Measurements from ENCODE around the gene TMEM164.

The TMEM164 gene

DNA sequence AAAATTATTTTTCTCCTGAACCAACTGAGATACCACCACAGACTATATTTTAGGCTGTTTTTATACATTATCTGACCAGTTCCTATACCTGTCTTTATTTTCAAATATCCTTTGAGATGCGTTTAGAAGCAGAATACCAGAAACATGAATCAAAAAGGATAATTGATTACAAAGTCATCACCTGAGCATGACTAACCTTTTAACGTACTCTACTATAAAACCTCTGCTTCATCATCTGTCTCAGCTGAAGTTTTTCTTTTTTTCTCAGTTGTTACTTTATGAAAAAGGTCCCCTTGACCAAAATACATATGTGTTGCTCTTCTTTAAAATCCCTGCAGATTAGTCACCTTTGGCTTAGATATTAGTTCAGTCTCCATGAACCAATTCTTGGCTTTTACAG, 205.2 kb downstream of the TMEM164 start:
- no peak for DNase-seq (ENCODE audit: low read depth, low spot score)

DNA sequence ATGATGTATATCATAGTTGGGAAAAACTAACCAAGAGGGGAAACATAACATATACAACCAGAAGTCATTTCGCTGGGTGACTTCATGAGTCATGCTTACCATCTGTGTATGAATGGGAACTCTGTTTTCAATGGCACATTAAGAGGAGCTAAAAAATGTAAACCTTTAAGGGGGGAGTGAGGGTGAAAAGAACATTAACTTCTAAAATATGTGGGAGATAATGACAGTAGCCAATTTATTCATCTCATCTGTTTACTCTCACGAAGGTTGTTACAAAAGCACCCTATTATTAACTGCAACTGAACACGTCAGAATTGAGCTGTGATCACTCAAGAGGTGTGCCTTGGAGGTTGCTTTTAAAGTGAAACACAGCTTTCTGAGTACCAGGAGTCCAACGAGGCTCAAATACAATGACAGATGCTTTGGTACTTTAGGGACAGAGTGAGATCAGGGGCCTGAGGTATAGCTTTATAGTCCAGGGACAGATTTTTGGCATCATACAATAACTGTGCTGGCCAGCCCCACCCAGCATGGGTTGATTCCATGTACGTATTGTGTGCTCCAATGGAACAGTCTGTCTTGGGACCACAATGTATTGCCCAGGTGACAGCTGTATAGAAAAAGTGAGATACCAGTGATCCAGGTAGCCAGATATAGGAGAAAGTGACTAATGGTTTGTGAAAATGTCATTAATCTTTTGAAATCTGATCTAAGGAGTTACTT, 207.7 kb downstream of the TMEM164 start:
- no peak for DNase-seq (ENCODE audit: low read depth, low spot score)

DNA sequence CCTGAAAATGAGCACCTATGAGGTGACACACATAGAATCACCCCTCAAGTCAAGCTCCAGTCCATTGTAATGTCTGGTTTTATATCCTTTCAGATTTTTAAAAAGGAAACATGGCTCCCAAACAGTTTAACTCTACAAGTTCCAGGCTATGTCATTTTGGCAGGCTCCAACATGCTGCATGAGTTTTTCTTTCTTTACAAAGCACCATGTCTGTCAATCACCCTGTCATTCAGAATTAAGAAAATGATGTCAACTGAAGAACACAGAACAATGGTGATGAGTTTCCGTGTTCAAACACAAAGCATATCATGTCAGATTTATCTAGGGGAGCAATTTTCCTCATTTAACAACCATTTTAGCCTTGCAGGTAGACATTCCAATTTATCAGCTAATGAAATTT, 208.4 kb downstream of the TMEM164 start:
- no peak for DNase-seq (ENCODE audit: low read depth, low spot score)

- DNase-seq (ENCODE audit: low read depth, low spot score) = no peak
Measured at GRCh38 chrX:110212299-110212698, 209.4 kb downstream of the TMEM164 start.

GRCh38 chrX:110213183-110213582, 210.3 kb downstream of the TMEM164 start:
- no peak for DNase-seq (ENCODE audit: low read depth, low spot score)

GRCh38 chrX:110214684-110215083, 211.8 kb downstream of the TMEM164 start:
- DNase-seq (ENCODE audit: low read depth, low spot score) = no peak

DNA sequence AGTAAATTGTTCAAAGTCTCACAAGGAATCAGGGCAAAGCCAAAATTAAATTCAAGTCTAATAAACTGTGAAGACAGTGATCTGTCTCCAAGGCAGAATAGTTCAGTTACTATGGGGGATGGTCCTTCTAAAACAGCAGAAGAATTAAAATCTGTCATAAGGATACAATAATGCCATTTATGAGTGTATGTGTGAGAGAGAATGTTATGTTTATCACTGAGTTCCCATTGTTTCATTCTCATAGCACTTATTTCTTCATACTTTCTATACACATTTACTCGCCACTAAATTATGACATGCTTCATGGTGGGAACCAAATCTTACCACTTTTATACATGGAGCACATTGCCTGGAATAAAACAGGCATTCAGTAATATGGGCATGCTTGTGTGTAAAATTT, 212.5 kb downstream of the TMEM164 start:
- DNase-seq (ENCODE audit: low read depth, low spot score) = no peak

- DNase-seq (ENCODE audit: low read depth, low spot score) = no peak
Measured at GRCh38 chrX:110216027-110216426, 213.1 kb downstream of the TMEM164 start.

DNA sequence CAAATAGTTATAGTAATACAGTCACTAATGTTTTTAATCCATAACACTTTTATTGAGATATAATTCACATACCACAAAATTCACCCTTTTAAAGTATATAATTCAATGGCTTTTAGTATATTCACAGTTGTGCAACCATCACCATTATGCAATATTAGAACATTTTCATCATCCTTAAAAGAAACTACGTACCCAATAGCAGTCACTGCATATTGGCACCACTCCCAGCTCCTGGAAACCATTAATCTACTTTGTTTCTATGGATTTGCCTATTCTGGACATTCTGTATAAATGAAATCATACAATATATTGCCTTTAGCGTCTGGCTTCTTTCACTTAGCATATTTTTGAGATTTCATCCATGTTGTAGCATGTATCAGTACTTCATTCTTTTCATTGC, 215.7 kb downstream of the TMEM164 start:
- DNase-seq (ENCODE audit: low read depth, low spot score) = no peak

DNA sequence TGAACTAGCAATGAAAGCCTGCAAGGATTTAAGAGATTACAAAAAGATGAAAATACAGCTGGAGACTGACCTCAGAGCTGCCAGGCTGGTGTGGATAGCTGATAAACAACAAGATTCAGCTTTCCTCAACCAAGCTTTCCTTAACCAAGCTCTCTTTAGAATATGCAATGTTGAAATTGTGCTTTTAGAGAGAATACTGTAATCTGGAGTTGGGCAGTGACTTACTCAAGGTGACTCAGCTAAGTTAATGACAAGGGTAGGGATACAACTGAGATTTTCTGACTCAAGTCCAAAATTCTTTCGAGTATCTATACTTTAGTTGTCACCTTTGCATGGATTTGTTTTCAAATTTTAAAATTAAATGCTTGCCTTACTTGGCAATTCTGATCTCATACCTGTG, 217.0 kb downstream of the TMEM164 start:
- DNase-seq (ENCODE audit: low read depth, low spot score) = no peak

- no peak for DNase-seq (ENCODE audit: low read depth, low spot score)
Measured at GRCh38 chrX:110222497-110223257, 219.8 kb downstream of the TMEM164 start.

- DNase-seq (ENCODE audit: low read depth, low spot score) = no peak
Measured at GRCh38 chrX:110224926-110225617, 222.2 kb downstream of the TMEM164 start.

GRCh38 chrX:110226931-110227330, 224.0 kb downstream of the TMEM164 start:
- DNase-seq (ENCODE audit: low read depth, low spot score) = no peak
